Nephron progenitor cell (in vitro differentiated cells): ENCODE measurements around the gene DMD.

ENCODE experiments used
- DNase-seq: peaks from one replicate; pipeline ENCODE4 v3.0.0; 2021
- H3K27ac Mint-ChIP-seq: 2 replicates; pipeline ENCODE4 v1.8.0; 2021; ENCODE audit warnings: mild to moderate bottlenecking, moderate library complexity, mixed read lengths
- H3K27me3 Mint-ChIP-seq: 2 replicates; pipeline ENCODE4 v1.8.0; 2021; ENCODE audit warnings: mild to moderate bottlenecking, low read depth, mixed read lengths; ENCODE audit not compliant: poor library complexity
- H3K36me3 Mint-ChIP-seq: 2 replicates; pipeline ENCODE4 v1.8.0; 2021; ENCODE audit warnings: low read depth, mixed read lengths
- H3K4me1 Mint-ChIP-seq: 2 replicates; pipeline ENCODE4 v1.8.0; 2021; ENCODE audit warnings: mixed read lengths
- H3K4me3 Mint-ChIP-seq: 2 replicates; pipeline ENCODE4 v1.8.0; 2021; ENCODE audit warnings: mild to moderate bottlenecking, moderate library complexity, mixed read lengths
- H3K9me3 Mint-ChIP-seq: 2 replicates; pipeline ENCODE4 v1.8.0; 2021; ENCODE audit warnings: mild to moderate bottlenecking, moderate library complexity, mixed read lengths
- CTCF ChIP-seq: fragments of 200-600 bp; sonication (generic); IDR thresholded peaks from 2 replicates; pipeline ENCODE4 v1.5.0; 2021; ENCODE audit warnings: antibody characterized with exemption

DMD gene

DNA sequence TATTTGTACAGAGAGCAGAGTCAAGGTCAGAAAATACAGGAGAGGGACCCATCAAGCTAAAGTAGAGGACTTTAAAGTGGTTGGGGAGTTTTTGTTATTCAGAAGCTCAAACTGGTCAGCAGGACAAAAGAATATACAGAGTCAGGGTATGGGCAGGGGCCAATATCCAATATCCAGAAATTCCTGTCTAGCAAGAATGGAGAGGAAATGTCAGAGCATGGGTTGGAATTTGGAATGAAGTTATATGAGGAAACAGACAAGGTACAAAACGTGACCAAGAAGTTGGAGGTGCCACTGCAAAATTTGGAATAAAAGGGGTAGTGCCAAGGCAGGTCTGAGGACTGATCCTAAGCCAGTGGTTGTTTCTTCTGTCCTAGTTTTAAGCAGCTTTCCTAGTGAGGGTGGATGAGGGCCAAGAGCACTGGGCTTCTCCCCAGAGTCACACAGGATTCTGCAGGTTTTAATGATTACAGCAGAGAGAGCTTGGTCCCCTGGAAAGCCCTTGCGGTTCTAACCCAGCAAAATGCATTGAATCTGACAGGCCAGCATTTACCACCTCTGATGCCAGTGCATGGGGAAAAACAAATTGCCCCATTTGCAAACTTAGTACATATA is 1834.8 kb downstream of the DMD start:
- peaks cover 6% of the 10 kb centered on the region for H3K4me1 Mint-ChIP-seq
- no peak overlapping the region for H3K4me3 Mint-ChIP-seq
- TF ChIP-seq CTCF = no peak
- peaks cover 3% of the 10 kb centered on the region for H3K27me3 Mint-ChIP-seq
- H3K36me3 Mint-ChIP-seq = no peaks in the 10 kb centered on the region
- H3K27ac Mint-ChIP-seq = no peak overlapping the region
- DNase-seq = no peak
- H3K9me3 Mint-ChIP-seq = peaks cover 48% of the 10 kb centered on the region

GRCh38 chrX:31374786-31375185 is 1836.6 kb downstream of the DMD start:
- peaks cover 6% of the 10 kb centered on the region for H3K4me1 Mint-ChIP-seq
- no peak overlapping the region for H3K4me3 Mint-ChIP-seq
- H3K9me3 Mint-ChIP-seq = peaks cover 51% of the 10 kb centered on the region
- no peak for TF ChIP-seq CTCF
- H3K27me3 Mint-ChIP-seq = peaks cover 3% of the 10 kb centered on the region
- no peak overlapping the region for H3K27ac Mint-ChIP-seq
- no peak for DNase-seq
- H3K36me3 Mint-ChIP-seq = no peaks in the 10 kb centered on the region

GRCh38 chrX:31371956-31372355 is 1839.4 kb downstream of the DMD start:
- H3K36me3 Mint-ChIP-seq = peaks cover 5% of the 10 kb centered on the region
- peaks cover 42% of the 10 kb centered on the region for H3K9me3 Mint-ChIP-seq
- no peaks in the 10 kb centered on the region for H3K4me1 Mint-ChIP-seq
- DNase-seq = no peak
- TF ChIP-seq CTCF = no peak
- H3K27me3 Mint-ChIP-seq = no peaks in the 10 kb centered on the region
- no peak overlapping the region for H3K27ac Mint-ChIP-seq
- no peak overlapping the region for H3K4me3 Mint-ChIP-seq

- Mint-ChIP-seq H3K27ac (no peak overlapping the region), H3K4me3 (no peak overlapping the region), H3K27me3 (no peaks in the 10 kb centered on the region), H3K36me3 (peaks cover 5% of the 10 kb centered on the region), H3K4me1 (no peaks in the 10 kb centered on the region), H3K9me3 (peaks cover 55% of the 10 kb centered on the region)
- TF ChIP-seq CTCF = no peak
- no peak for DNase-seq
Observed at GRCh38 chrX:31367816-31368215, 1843.5 kb downstream of the DMD start.

DNA sequence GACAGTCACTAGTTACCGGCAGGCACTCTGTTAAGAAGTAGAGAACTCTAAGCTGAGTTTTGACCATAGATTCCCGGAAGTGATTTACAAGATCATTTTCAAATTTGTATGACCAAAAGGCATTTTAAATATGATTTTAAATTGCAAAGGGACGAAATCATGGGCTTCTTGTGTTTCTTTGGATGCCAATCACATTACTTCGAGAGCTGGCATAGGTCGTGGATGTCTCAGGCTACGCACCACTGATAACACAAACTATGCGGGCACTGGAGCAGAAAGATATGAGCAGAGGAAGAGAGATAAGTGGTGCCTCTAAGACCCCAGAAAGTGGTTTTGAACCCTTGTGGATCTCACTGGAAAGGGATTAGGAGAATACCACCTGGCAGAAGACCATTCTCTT is 1845.3 kb downstream of the DMD start:
- Mint-ChIP-seq H3K4me3 (no peak overlapping the region), H3K9me3 (peaks cover 50% of the 10 kb centered on the region)

More for the DNA sequence above, 1845.3 kb downstream of the DMD start:
- peaks cover 5% of the 10 kb centered on the region for H3K36me3 Mint-ChIP-seq
- no peaks in the 10 kb centered on the region for H3K27me3 Mint-ChIP-seq
- no peak for DNase-seq
- no peak for TF ChIP-seq CTCF
- no peaks in the 10 kb centered on the region for H3K4me1 Mint-ChIP-seq
- H3K27ac Mint-ChIP-seq = no peak overlapping the region
